MM.1S (cell line): ENCODE data around the gene LYPLA2.

Source experiments
- DNase-seq: peaks from one replicate; pipeline ENCODE4 v3.0.0-alpha.2; 2015
- H2AFZ ChIP-seq: fragments of 300-600 bp; sonication (generic); 2 replicates; pipeline ENCODE4 v1.6.0; 2016; ENCODE audit warnings: antibody characterized with exemption, low read length
- H3F3A ChIP-seq: fragments of 300-600 bp; sonication (generic); 2 replicates; pipeline ENCODE4 v1.6.1; 2016; ENCODE audit warnings: mild to moderate bottlenecking, antibody characterized with exemption, low read length, moderate library complexity, mixed read lengths; ENCODE audit not compliant: insufficient read depth
- H3K27ac ChIP-seq: fragments of 300-600 bp; sonication (generic); 2 replicates; pipeline ENCODE4 v1.5.1; 2016; ENCODE audit warnings: mild to moderate bottlenecking, low read length
- H3K27me3 ChIP-seq: fragments of 300-600 bp; sonication (generic); replicated peaks from 2 replicates; pipeline ENCODE4 v1.6.0; 2016; ENCODE audit warnings: low read length; ENCODE audit not compliant: insufficient read depth
- H3K36me3 ChIP-seq: fragments of 300-600 bp; sonication (generic); replicated peaks from 2 replicates; pipeline ENCODE4 v1.6.1; 2016; ENCODE audit warnings: mild to moderate bottlenecking, low read length, mixed read lengths; ENCODE audit not compliant: insufficient read depth
- H3K4me1 ChIP-seq: fragments of 300-600 bp; sonication (generic); 2 replicates; pipeline ENCODE4 v1.6.1; 2016; ENCODE audit warnings: low read length, mixed read lengths
- H3K4me2 ChIP-seq: fragments of 300-600 bp; sonication (generic); 2 replicates; pipeline ENCODE4 v1.6.0; 2016; ENCODE audit warnings: low read depth, low read length
- H3K4me3 ChIP-seq: fragments of 300-600 bp; sonication (generic); 2 replicates; pipeline ENCODE4 v1.5.1; 2016; ENCODE audit warnings: low read length, mixed read lengths
- H3K79me2 ChIP-seq: fragments of 300-600 bp; sonication (generic); 2 replicates; pipeline ENCODE4 v1.6.1; 2016; ENCODE audit warnings: mixed run types, low read length, mixed read lengths
- H3K9ac ChIP-seq: fragments of 300-600 bp; sonication (generic); 2 replicates; pipeline ENCODE4 v1.6.1; 2016; ENCODE audit warnings: low read length, mixed read lengths
- H3K9me2 ChIP-seq: fragments of 300-600 bp; sonication (generic); replicated peaks from 2 replicates; pipeline ENCODE4 v1.6.1; 2016; ENCODE audit warnings: mild to moderate bottlenecking, low read length, mixed read lengths; ENCODE audit not compliant: insufficient read depth
- H3K9me3 ChIP-seq: fragments of 300-600 bp; sonication (generic); replicated peaks from 2 replicates; pipeline ENCODE4 v1.6.1; 2016; ENCODE audit warnings: mild to moderate bottlenecking, low read length, mixed read lengths; ENCODE audit not compliant: insufficient read depth
- H4K20me1 ChIP-seq: fragments of 300-600 bp; sonication (generic); 2 replicates; pipeline ENCODE4 v1.6.1; 2016; ENCODE audit warnings: mild to moderate bottlenecking, low read length, moderate library complexity, mixed read lengths; ENCODE audit not compliant: insufficient read depth
- EZH2 ChIP-seq: fragments of 300-600 bp; sonication (generic); optimal IDR thresholded peaks from 2 replicates; pipeline ENCODE3; 2017; ENCODE audit warnings: low read depth, mild to moderate bottlenecking, antibody characterized with exemption, low read length, mixed read lengths
- EZH2phosphoT487 ChIP-seq: fragments of 300-600 bp; sonication (generic); IDR thresholded peaks from 2 replicates; pipeline ENCODE4 v1.6.1; 2018; ENCODE audit warnings: antibody characterized with exemption, low read length
- TF ChIP-seq, protein P1 (sequence below): fragments of 300-600 bp; sonication (generic); IDR thresholded peaks from 2 replicates; pipeline ENCODE4 v1.5.1; 2016; ENCODE audit warnings: antibody characterized with exemption, low read length, mixed read lengths

The LYPLA2 gene

DNA sequence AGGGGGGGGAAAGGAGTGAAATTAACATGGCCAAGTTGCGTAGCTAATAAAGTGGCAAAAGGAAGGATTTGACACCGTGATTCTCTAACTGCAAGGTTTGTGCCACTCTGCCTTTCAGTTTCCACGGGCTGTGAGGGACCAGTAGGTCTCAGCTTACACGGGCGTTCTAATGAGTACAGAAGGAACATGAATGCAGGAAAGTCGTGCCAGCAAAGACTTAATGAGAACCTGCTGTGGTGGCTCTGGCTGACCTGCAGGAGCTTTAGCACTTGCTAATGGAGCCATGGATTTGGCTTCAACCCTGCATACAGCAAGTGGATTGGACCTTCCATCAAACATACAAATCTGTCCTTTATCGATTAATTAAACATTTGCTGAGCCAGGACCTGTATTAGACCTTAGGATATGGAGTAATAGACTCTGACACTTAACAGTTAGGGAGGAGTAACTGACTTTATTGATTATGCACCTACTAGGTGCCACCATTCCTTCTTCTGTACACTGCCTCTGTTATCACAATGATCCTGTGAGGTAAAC, 27.8 kb upstream of the LYPLA2 start:
- Histone ChIP-seq H3K4me3 (no peak overlapping the region), H2AFZ (no peak overlapping the region), H3K27ac (no peak overlapping the region), H3F3A (no peaks in the 10 kb centered on the region), H3K27me3 (no peaks in the 10 kb centered on the region), H3K4me1 (peaks cover 11% of the 10 kb centered on the region), H3K9me3 (no peaks in the 10 kb centered on the region), H3K9ac (no peak overlapping the region), H3K4me2 (no peak overlapping the region), H3K79me2 (no peaks in the 10 kb centered on the region), H4K20me1 (no peaks in the 10 kb centered on the region), H3K36me3 (no peaks in the 10 kb centered on the region), H3K9me2 (no peaks in the 10 kb centered on the region)
- DNase-seq = no peak
- TF ChIP-seq, protein P1, sequence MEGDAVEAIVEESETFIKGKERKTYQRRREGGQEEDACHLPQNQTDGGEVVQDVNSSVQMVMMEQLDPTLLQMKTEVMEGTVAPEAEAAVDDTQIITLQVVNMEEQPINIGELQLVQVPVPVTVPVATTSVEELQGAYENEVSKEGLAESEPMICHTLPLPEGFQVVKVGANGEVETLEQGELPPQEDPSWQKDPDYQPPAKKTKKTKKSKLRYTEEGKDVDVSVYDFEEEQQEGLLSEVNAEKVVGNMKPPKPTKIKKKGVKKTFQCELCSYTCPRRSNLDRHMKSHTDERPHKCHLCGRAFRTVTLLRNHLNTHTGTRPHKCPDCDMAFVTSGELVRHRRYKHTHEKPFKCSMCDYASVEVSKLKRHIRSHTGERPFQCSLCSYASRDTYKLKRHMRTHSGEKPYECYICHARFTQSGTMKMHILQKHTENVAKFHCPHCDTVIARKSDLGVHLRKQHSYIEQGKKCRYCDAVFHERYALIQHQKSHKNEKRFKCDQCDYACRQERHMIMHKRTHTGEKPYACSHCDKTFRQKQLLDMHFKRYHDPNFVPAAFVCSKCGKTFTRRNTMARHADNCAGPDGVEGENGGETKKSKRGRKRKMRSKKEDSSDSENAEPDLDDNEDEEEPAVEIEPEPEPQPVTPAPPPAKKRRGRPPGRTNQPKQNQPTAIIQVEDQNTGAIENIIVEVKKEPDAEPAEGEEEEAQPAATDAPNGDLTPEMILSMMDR = no peak
- no peak for TF ChIP-seq EZH2phosphoT487
- TF ChIP-seq EZH2 = no peak

DNA sequence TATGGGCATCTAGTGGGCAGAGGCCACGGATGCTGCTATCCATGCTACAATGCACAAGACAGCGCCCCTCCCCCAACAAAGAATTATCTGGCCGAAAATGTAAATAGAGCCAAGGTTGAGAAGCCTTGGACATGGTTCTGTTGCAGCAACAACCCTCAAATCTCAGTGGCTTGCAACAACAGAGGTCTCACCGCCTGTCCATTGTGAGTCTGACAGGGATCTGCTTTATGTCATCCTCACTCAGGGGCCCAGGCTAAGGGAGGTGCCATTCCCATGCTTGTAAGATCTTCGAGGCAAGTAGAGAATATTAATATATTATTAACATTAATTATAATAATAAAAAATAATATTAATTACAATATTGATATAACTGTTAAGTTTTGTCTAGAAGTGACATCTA, 22.2 kb upstream of the LYPLA2 start:
- Histone ChIP-seq H3K4me3 (no peak overlapping the region), H3K4me2 (no peak overlapping the region), H3K79me2 (no peaks in the 10 kb centered on the region), H3K4me1 (peaks cover 8% of the 10 kb centered on the region), H3F3A (no peaks in the 10 kb centered on the region), H3K36me3 (no peaks in the 10 kb centered on the region), H4K20me1 (no peaks in the 10 kb centered on the region), H3K9me2 (no peaks in the 10 kb centered on the region), H3K27ac (no peak overlapping the region), H3K9ac (no peak overlapping the region), H2AFZ (no peak overlapping the region), H3K27me3 (no peaks in the 10 kb centered on the region), H3K9me3 (no peaks in the 10 kb centered on the region)
- TF ChIP-seq EZH2phosphoT487 (no peak), EZH2 (no peak)
- TF ChIP-seq, protein P1 = no peak
- no peak for DNase-seq

DNA sequence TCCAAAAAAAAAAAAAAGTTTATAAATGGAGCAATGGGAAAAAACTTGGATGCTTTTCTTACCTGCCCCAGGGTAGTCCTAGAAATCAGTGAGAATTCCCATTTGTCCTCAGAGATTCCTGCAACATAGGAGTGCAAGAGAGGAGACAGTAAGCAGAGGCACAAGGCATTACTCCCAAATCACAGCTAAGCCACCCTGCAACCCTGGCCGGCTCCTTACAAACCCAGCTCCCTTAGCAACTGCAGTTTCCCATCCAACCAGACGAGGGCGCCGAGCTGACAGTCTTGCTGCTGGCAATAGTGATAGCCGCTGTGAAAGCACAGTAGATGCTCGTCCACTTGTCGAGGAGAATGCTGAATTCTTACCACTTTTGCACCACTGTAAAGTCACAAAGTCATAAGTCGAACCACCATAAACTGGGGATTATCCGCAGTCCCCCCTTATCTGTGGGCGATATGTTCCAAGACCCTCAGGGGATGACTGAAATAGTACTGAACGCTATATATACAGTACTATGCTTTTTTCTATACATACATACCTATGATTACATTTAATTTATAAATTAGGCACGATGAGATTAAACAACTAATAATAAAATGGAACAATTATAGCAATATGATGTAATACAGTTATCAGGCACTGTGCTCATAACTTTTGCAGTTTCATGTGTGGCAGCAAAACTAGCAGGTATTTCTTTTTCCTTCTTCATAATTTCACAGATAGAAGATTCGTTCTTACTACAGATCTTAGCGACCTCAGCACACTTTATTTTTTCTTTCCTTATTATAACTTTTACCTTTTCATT, 18.7 kb upstream of the LYPLA2 start:
- Histone ChIP-seq H3K36me3 (no peaks in the 10 kb centered on the region), H3K9ac (no peak overlapping the region), H2AFZ (peak overlapping the region; percentile 19; the same call in 1 of the 2 replicates), H3K4me1 (peaks cover 10% of the 10 kb centered on the region), H3K27me3 (no peaks in the 10 kb centered on the region), H3F3A (no peaks in the 10 kb centered on the region), H4K20me1 (no peaks in the 10 kb centered on the region), H3K9me3 (no peaks in the 10 kb centered on the region), H3K4me3 (no peak overlapping the region), H3K79me2 (peaks cover 6% of the 10 kb centered on the region; the same call in 1 of the 2 replicates), H3K27ac (no peak overlapping the region), H3K4me2 (peak overlapping the region; percentile 42), H3K9me2 (no peaks in the 10 kb centered on the region)
- TF ChIP-seq, protein P1 = peak; percentile 96
- TF ChIP-seq EZH2 = no peak
- peak; percentile 86 for DNase-seq
